Type B pancreatic cell (in vitro differentiated cells): Measurements from ENCODE around the gene MACROD1. TPM values are rescaled to one million over a fixed set of nuclear protein-coding genes. Genes with fewer than 3 reads are reported as not detected.
A peak's percentile ranks its signal among the peaks of the same experiment; 100 is the strongest.

ENCODE experiments used
- DNase-seq: peaks from one replicate; pipeline ENCODE4 v3.0.0; 2021; ENCODE audit warnings: mixed read lengths; ENCODE audit not compliant: unreplicated experiment; ENCODE audit errors: extremely low spot score
- H3K27ac Mint-ChIP-seq: 2 replicates; pipeline ENCODE4 v1.8.0; 2021; ENCODE audit warnings: mild to moderate bottlenecking, mixed read lengths
- H3K27me3 Mint-ChIP-seq: 2 replicates; pipeline ENCODE4 v1.8.0; 2021; ENCODE audit warnings: mixed read lengths
- H3K36me3 Mint-ChIP-seq: 2 replicates; pipeline ENCODE4 v1.8.0; 2021; ENCODE audit warnings: mixed read lengths
- H3K4me1 Mint-ChIP-seq: one replicate; pipeline ENCODE4 v1.8.0; 2021; ENCODE audit warnings: mixed read lengths; ENCODE audit not compliant: unreplicated experiment
- H3K4me3 Mint-ChIP-seq: 2 replicates; pipeline ENCODE4 v1.8.0; 2021; ENCODE audit warnings: mild to moderate bottlenecking, mixed read lengths
- H3K9me3 Mint-ChIP-seq: 2 replicates; pipeline ENCODE4 v1.8.0; 2021; ENCODE audit warnings: mixed read lengths
- CTCF ChIP-seq: fragments of 200-600 bp; sonication (generic); conservative IDR thresholded peaks from 2 replicates; pipeline ENCODE4 v1.5.0; 2021; ENCODE audit warnings: antibody characterized with exemption, mild to moderate bottlenecking
- total RNA-seq: library from RNA; stranded (reverse); gene quantifications from 2 replicates; pipeline ENCODE4 v1.2.1, GENCODE V29; 2021; ENCODE audit warnings: low replicate concordance

MACROD1 gene
- total RNA-seq, 1 donor from 2014 or later = 21.1 TPM

GRCh38 chr11:64065141-64065465 is 100.8 kb downstream of the MACROD1 start:
- H3K27ac Mint-ChIP-seq = no peak overlapping the region
- peaks cover 38% of the 10 kb centered on the region for H3K4me1 Mint-ChIP-seq
- H3K9me3 Mint-ChIP-seq = no peaks in the 10 kb centered on the region
- H3K27me3 Mint-ChIP-seq = peaks cover 17% of the 10 kb centered on the region
- no peak for TF ChIP-seq CTCF
- no peaks in the 10 kb centered on the region for H3K36me3 Mint-ChIP-seq
- DNase-seq = no peak
- peak overlapping the region; percentile 3 for H3K4me3 Mint-ChIP-seq

- no peak overlapping the region for H3K27ac Mint-ChIP-seq
- TF ChIP-seq CTCF = no peak
- H3K27me3 Mint-ChIP-seq = peaks cover 17% of the 10 kb centered on the region
- H3K9me3 Mint-ChIP-seq = no peaks in the 10 kb centered on the region
- H3K36me3 Mint-ChIP-seq = no peaks in the 10 kb centered on the region
- H3K4me1 Mint-ChIP-seq = peaks cover 33% of the 10 kb centered on the region
- DNase-seq = no peak
- H3K4me3 Mint-ChIP-seq = peak overlapping the region; percentile 3
These were observed 101.4 kb downstream of the MACROD1 start for GRCh38 chr11:64064374-64065140.

GRCh38 chr11:64063777-64064176 is 102.1 kb downstream of the MACROD1 start:
- no peak for TF ChIP-seq CTCF
- H3K9me3 Mint-ChIP-seq = no peaks in the 10 kb centered on the region
- no peak for DNase-seq
- H3K27me3 Mint-ChIP-seq = peaks cover 17% of the 10 kb centered on the region
- no peak overlapping the region for H3K4me3 Mint-ChIP-seq
- H3K4me1 Mint-ChIP-seq = peaks cover 32% of the 10 kb centered on the region
- no peak overlapping the region for H3K27ac Mint-ChIP-seq
- no peaks in the 10 kb centered on the region for H3K36me3 Mint-ChIP-seq

GRCh38 chr11:64062185-64063039 is 103.5 kb downstream of the MACROD1 start:
- Mint-ChIP-seq H3K36me3 (no peaks in the 10 kb centered on the region), H3K9me3 (no peaks in the 10 kb centered on the region), H3K27me3 (peaks cover 17% of the 10 kb centered on the region), H3K27ac (no peak overlapping the region), H3K4me3 (peak overlapping the region; percentile 26), H3K4me1 (peaks cover 20% of the 10 kb centered on the region)
- DNase-seq = no peak
- no peak for TF ChIP-seq CTCF

GRCh38 chr11:64060861-64061444 is 105.0 kb downstream of the MACROD1 start:
- Mint-ChIP-seq H3K4me3 (peak overlapping the region; percentile 79), H3K4me1 (peaks cover 15% of the 10 kb centered on the region), H3K36me3 (no peaks in the 10 kb centered on the region), H3K9me3 (no peaks in the 10 kb centered on the region), H3K27ac (no peak overlapping the region), H3K27me3 (peaks cover 15% of the 10 kb centered on the region)
- no peak for DNase-seq
- TF ChIP-seq CTCF = no peak
